IMR-90 (cell line): ENCODE data around the gene FAM234B. TPM values are rescaled to one million over a fixed set of nuclear protein-coding genes. Genes with fewer than 3 reads are reported as not detected.

ENCODE experiments used
- ATAC-seq: fragments of 200-7000 bp; cut with Tn5 transposase; 2 replicates; pipeline ENCODE4 v1.9.1; 2020; ENCODE audit warnings: low read depth, mild to moderate bottlenecking, moderate library complexity
- BruUV-seq: library from RNA; stranded (reverse); fragments of 400-500 nt; replicated peaks from 2 replicates; lab custom pipeline; 2021; lab: Mats Ljungman, UMichigan
- CTCF ChIA-PET: fragments of 300-600 bp; formaldehyde crosslinking; extraction: SDS; loops from one replicate; lab custom pipeline; 2021; ENCODE audit warnings: antibody characterized with exemption; lab: Yijun Ruan, JAX
- POLR2A ChIA-PET: fragments of 300-600 bp; sonication (Branson Sonifier 250); formaldehyde crosslinking; loops from one replicate; lab custom pipeline; 2022; ENCODE audit warnings: antibody characterized with exemption; ENCODE audit not compliant: unreplicated experiment; lab: Charles Lee
- DNase-seq: peaks from one replicate; pipeline ENCODE4 v3.0.0; 2013
- H2AFZ ChIP-seq: replicated peaks from 2 replicates; pipeline ENCODE3; 2013; ENCODE audit warnings: low read length, mild to moderate bottlenecking; ENCODE audit not compliant: poor library complexity
- H2AK5ac ChIP-seq: 2 replicates; pipeline ENCODE4 v1.6.1; 2013; ENCODE audit warnings: low read depth, low read length, inconsistent platforms
- H2AK9ac ChIP-seq: replicated peaks from 2 replicates; pipeline ENCODE3; 2013; ENCODE audit warnings: mild to moderate bottlenecking, low read depth, low read length, moderate library complexity; ENCODE audit not compliant: poor library complexity
- H2BK120ac ChIP-seq: 2 replicates; pipeline ENCODE4 v1.6.1; 2013; ENCODE audit warnings: low read depth, low read length, inconsistent platforms
- H2BK15ac ChIP-seq: 3 replicates; pipeline ENCODE4 v1.6.1; 2013; ENCODE audit warnings: low read depth, low read length, inconsistent platforms
- H2BK20ac ChIP-seq: 2 replicates; pipeline ENCODE4 v1.6.1; 2013; ENCODE audit warnings: low read depth, mild to moderate bottlenecking, inconsistent platforms, low read length, moderate library complexity
- H2BK5ac ChIP-seq: 2 replicates; pipeline ENCODE4 v1.6.1; 2013; ENCODE audit warnings: mild to moderate bottlenecking, low read depth, low read length, inconsistent platforms; ENCODE audit not compliant: poor library complexity, severe bottlenecking
- H3K14ac ChIP-seq: replicated peaks from 2 replicates; pipeline ENCODE4 v1.6.1; 2013; ENCODE audit warnings: low read depth, low read length, inconsistent platforms
- H3K18ac ChIP-seq: 2 replicates; pipeline ENCODE4 v1.6.1; 2013; ENCODE audit warnings: low read depth, low read length, control low read depth
- H3K23ac ChIP-seq: 2 replicates; pipeline ENCODE4 v1.6.1; 2013; ENCODE audit warnings: low read depth, low read length, inconsistent platforms
- H3K27ac ChIP-seq: 2 replicates; pipeline ENCODE4 v1.5.1; 2013; ENCODE audit warnings: mild to moderate bottlenecking, control low read depth, low read length; ENCODE audit not compliant: insufficient read depth
- H3K27me3 ChIP-seq: 2 replicates; pipeline ENCODE4 v1.6.1; 2013; ENCODE audit warnings: low read length; ENCODE audit not compliant: control insufficient read depth, insufficient read depth
- H3K36me3 ChIP-seq: 2 replicates; pipeline ENCODE4 v1.6.1; 2013; ENCODE audit warnings: low read length, mixed read lengths; ENCODE audit not compliant: control insufficient read depth, insufficient read depth
- H3K4ac ChIP-seq: 2 replicates; pipeline ENCODE4 v1.6.1; 2013; ENCODE audit warnings: low read depth, low read length, inconsistent platforms
- H3K4me1 ChIP-seq: 2 replicates; pipeline ENCODE4 v1.6.1; 2013; ENCODE audit warnings: low read length, mixed read lengths; ENCODE audit not compliant: control insufficient read depth, insufficient read depth
- H3K4me2 ChIP-seq: 2 replicates; pipeline ENCODE4 v1.6.1; 2013; ENCODE audit warnings: low read depth, mild to moderate bottlenecking, control low read depth, low read length, moderate library complexity
- H3K4me3 ChIP-seq: 2 replicates; pipeline ENCODE4 v1.5.1; 2013; ENCODE audit warnings: low read depth, mild to moderate bottlenecking, control low read depth, low read length, moderate library complexity; ENCODE audit not compliant: insufficient read depth
- H3K56ac ChIP-seq: 2 replicates; pipeline ENCODE4 v1.6.1; 2013; ENCODE audit warnings: low read length, inconsistent platforms; ENCODE audit not compliant: insufficient read depth; ENCODE audit errors: extremely low read depth
- H3K79me1 ChIP-seq, 2 experiments: 2 replicates each; pipeline ENCODE4 v1.6.1; 2013; ENCODE audit warnings: low read length in 2 of 2, inconsistent platforms in 1 of 2, low read depth in 1 of 2
- H3K9ac ChIP-seq: 2 replicates; pipeline ENCODE4 v1.6.1; 2013; ENCODE audit warnings: low read depth, low read length, control low read depth
- H3K9me1 ChIP-seq: 2 replicates; pipeline ENCODE4 v1.6.1; 2013; ENCODE audit warnings: low read length, inconsistent platforms; ENCODE audit not compliant: insufficient read depth
- H3K9me3 ChIP-seq: 2 replicates; pipeline ENCODE4 v1.6.1; 2013; ENCODE audit warnings: low read length; ENCODE audit not compliant: control insufficient read depth, insufficient read depth
- H4K20me1 ChIP-seq: 2 replicates; pipeline ENCODE4 v1.6.1; 2013; ENCODE audit warnings: low read length, inconsistent platforms; ENCODE audit not compliant: insufficient read depth
- H4K5ac ChIP-seq: 2 replicates; pipeline ENCODE4 v1.6.1; 2013; ENCODE audit warnings: mild to moderate bottlenecking, low read depth, low read length, control low read depth
- H4K8ac ChIP-seq, 2 experiments: 2 replicates each; pipeline ENCODE4 v1.6.1; 2013; ENCODE audit warnings: low read depth in 2 of 2, low read length in 2 of 2, control low read depth in 1 of 2, inconsistent platforms in 1 of 2
- H4K91ac ChIP-seq: 2 replicates; pipeline ENCODE4 v1.6.1; 2013; ENCODE audit warnings: low read depth, low read length, inconsistent platforms; ENCODE audit not compliant: insufficient read depth
- BHLHE40 ChIP-seq: fragments of 150-350 bp; IDR thresholded peaks from 2 replicates; pipeline ENCODE4 v1.6.1; 2016; ENCODE audit warnings: mild to moderate bottlenecking, low read depth, low read length
- CEBPB ChIP-seq: IDR thresholded peaks from 2 replicates; pipeline ENCODE4 v1.6.1; 2012; ENCODE audit warnings: low read depth, low read length, improper control_type of control experiment
- FOS ChIP-seq: fragments of 150-350 bp; IDR thresholded peaks from 2 replicates; pipeline ENCODE4 v1.6.1; 2016; ENCODE audit warnings: low read depth, low read length
- MAFK ChIP-seq: IDR thresholded peaks from 2 replicates; pipeline ENCODE4 v1.6.1; 2012; ENCODE audit warnings: low read depth, low read length, improper control_type of control experiment
- MAZ ChIP-seq: IDR thresholded peaks from 2 replicates; pipeline ENCODE4 v1.6.1; 2012; ENCODE audit warnings: low read depth, mild to moderate bottlenecking, low read length, improper control_type of control experiment, moderate library complexity, borderline replicate concordance
- NFE2L2 ChIP-seq: fragments of 150-350 bp; IDR thresholded peaks from 2 replicates; pipeline ENCODE4 v1.6.1; 2016; ENCODE audit warnings: low read depth, mild to moderate bottlenecking, low read length
- POLR2A ChIP-seq: IDR thresholded peaks from 2 replicates; pipeline ENCODE4 v1.6.1; 2012; ENCODE audit warnings: mild to moderate bottlenecking, low read depth, low read length
- RAD21 ChIP-seq: IDR thresholded peaks from 2 replicates; pipeline ENCODE4 v1.6.1; 2012; ENCODE audit warnings: low read length, improper control_type of control experiment
- RCOR1 ChIP-seq: IDR thresholded peaks from 2 replicates; pipeline ENCODE4 v1.6.1; 2012; ENCODE audit warnings: mild to moderate bottlenecking, low read length, improper control_type of control experiment; ENCODE audit not compliant: insufficient replicate concordance
- RFX5 ChIP-seq: IDR thresholded peaks from 2 replicates; pipeline ENCODE4 v1.8.0; 2012; ENCODE audit warnings: low read depth, mild to moderate bottlenecking, low read length, moderate library complexity
- SMC3 ChIP-seq: fragments of 150-350 bp; IDR thresholded peaks from 2 replicates; pipeline ENCODE4 v1.6.1; 2016; ENCODE audit warnings: low read depth, mild to moderate bottlenecking, antibody characterized with exemption, low read length, moderate library complexity
- WGBS, 2 experiments: methylation state at CpG; one replicate each; pipeline versions ENCODE4 v1.1.5 to v1.1.7; 2013; ENCODE audit warnings: missing lambda C conversion rate in 2 of 2; ENCODE audit not compliant: insufficient read length in 1 of 2; ENCODE audit errors: extremely low coverage in 2 of 2; 5-methylcytosine and 5-hydroxymethylcytosine counted together
- dilution Hi-C: fragments of 300-500 bp; cut with HindIII; formaldehyde crosslinking; loops from one replicate; pipeline ENCODE4 v1.14.3; 2018; ENCODE audit warnings: low sequenced_read_pairs; ENCODE audit not compliant: unreplicated experiment
- in situ Hi-C: fragments of 300-500 bp; cut with MboI; formaldehyde crosslinking; loops from 3 replicates; pipeline ENCODE4 v1.14.3; 2019; ENCODE audit warnings: low sequenced_read_pairs, inconsistent platforms, mixed read lengths
- intact Hi-C: fragments of 100-400 bp; cut with micrococcal nuclease; formaldehyde crosslinking; loops from 2 replicates; pipeline ENCODE4 v1.10.0; 2022
- polyA plus RNA-seq, 3 experiments: library from polyadenylated mRNA; depleted of rRNA; stranded (reverse); fragments of >200 nt; gene quantifications; 2 replicates each; pipeline ENCODE4 v1.2.3, GENCODE V29; 2012; ENCODE audit warnings: low replicate concordance in 1 of 3
- total RNA-seq: library from RNA; depleted of rRNA; stranded (reverse); fragments of >200 nt; gene quantifications from 2 replicates; pipeline ENCODE4 v1.2.3, GENCODE V29; 2012
- TF ChIP-seq, protein P1 (sequence below): conservative IDR thresholded peaks from 2 replicates; pipeline ENCODE4 v1.5.1; 2012; ENCODE audit warnings: mild to moderate bottlenecking, low read depth, low read length, improper control_type of control experiment
- TF ChIP-seq, protein P2 (sequence below): fragments of 150-350 bp; IDR thresholded peaks from 2 replicates; pipeline ENCODE4 v1.6.1; 2017; ENCODE audit warnings: mild to moderate bottlenecking, antibody characterized with exemption, low read length, low read depth
- TF ChIP-seq, protein P3 (sequence below): fragments of 150-350 bp; IDR thresholded peaks from 2 replicates; pipeline ENCODE4 v1.6.1; 2016; ENCODE audit warnings: low read depth, mild to moderate bottlenecking, low read length, moderate library complexity, borderline replicate concordance

FAM234B gene
- total and polyA plus RNA-seq, 2 of the 4 experiments (the other 2 are of a cell fraction), result 3.6 to 8.6 TPM

DNA sequence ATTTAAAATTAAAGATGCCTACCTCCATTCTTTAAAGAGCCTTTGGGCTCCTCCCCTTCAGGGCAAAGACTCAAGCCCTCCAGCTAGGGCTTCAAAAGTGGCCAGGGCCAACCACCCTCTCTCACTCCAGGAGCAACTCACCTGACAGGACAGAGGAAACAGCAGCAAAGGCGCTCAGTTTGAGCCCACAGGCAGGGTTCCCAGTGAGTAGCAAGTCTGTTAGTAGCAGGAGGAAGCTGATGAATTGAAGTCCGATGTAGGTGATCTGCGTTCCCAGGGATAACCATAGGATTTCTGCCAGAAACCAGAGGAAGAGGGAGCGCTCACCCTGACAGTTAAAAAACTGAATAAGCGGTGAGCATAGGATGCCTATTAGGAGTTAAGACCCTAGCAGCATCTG, 43.6 kb downstream of the FAM234B start:
- Histone ChIP-seq H4K5ac (no peak overlapping the region), H2AFZ (no peak overlapping the region), H3K18ac (no peak overlapping the region), H2BK15ac (no peak overlapping the region), H3K4me1 (peaks cover 3% of the 10 kb centered on the region), H2BK20ac (no peak overlapping the region), H3K4ac (no peak overlapping the region), H3K9ac (no peak overlapping the region), H2BK120ac (no peak overlapping the region), H2BK5ac (no peak overlapping the region), H3K4me3 (no peak overlapping the region), H3K23ac (no peak overlapping the region), H4K8ac (no peak overlapping the region), H3K36me3 (peaks cover 3% of the 10 kb centered on the region; the same call in 1 of the 2 replicates), H3K27me3 (no peaks in the 10 kb centered on the region), H3K27ac (no peak overlapping the region), H3K9me3 (no peaks in the 10 kb centered on the region), H3K79me1 (peaks cover 0 to 4% of the 10 kb centered on the region in 2 experiments; a peak in 1 of 4 replicates), H2AK9ac (no peak overlapping the region), H4K20me1 (no peaks in the 10 kb centered on the region), H3K14ac (no peak overlapping the region), H3K9me1 (peaks cover 4% of the 10 kb centered on the region; the same call in 1 of the 2 replicates), H2AK5ac (no peak overlapping the region), H4K91ac (no peak overlapping the region), H3K4me2 (no peak overlapping the region), H3K56ac (no peak overlapping the region)
- intact Hi-C loops (no loop called here), dilution Hi-C loops (no loop called here), in situ Hi-C loops (no loop called here)
- POLR2A ChIA-PET, result no interaction called here
- WGBS, 2 experiments, result 33% methylated on average over 2 of the region's 5 CpGs; no CpG with 5 or more reads in 1 of the 2 experiments
- ATAC-seq (no peak), DNase-seq (no peak)
- CTCF ChIA-PET, result no interaction called here
- BruUV-seq, result no TSS peak
- TF ChIP-seq SMC3 (no peak), MAFK (no peak), CEBPB (no peak), POLR2A (no peak), MAZ (no peak), NFE2L2 (no peak), FOS (no peak), RFX5 (no peak), RCOR1 (no peak), RAD21 (no peak), BHLHE40 (no peak)
- TF ChIP-seq, protein P1, sequence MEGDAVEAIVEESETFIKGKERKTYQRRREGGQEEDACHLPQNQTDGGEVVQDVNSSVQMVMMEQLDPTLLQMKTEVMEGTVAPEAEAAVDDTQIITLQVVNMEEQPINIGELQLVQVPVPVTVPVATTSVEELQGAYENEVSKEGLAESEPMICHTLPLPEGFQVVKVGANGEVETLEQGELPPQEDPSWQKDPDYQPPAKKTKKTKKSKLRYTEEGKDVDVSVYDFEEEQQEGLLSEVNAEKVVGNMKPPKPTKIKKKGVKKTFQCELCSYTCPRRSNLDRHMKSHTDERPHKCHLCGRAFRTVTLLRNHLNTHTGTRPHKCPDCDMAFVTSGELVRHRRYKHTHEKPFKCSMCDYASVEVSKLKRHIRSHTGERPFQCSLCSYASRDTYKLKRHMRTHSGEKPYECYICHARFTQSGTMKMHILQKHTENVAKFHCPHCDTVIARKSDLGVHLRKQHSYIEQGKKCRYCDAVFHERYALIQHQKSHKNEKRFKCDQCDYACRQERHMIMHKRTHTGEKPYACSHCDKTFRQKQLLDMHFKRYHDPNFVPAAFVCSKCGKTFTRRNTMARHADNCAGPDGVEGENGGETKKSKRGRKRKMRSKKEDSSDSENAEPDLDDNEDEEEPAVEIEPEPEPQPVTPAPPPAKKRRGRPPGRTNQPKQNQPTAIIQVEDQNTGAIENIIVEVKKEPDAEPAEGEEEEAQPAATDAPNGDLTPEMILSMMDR, result no peak
- TF ChIP-seq, protein P2, sequence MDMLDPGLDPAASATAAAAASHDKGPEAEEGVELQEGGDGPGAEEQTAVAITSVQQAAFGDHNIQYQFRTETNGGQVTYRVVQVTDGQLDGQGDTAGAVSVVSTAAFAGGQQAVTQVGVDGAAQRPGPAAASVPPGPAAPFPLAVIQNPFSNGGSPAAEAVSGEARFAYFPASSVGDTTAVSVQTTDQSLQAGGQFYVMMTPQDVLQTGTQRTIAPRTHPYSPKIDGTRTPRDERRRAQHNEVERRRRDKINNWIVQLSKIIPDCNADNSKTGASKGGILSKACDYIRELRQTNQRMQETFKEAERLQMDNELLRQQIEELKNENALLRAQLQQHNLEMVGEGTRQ, result no peak
- TF ChIP-seq, protein P3, sequence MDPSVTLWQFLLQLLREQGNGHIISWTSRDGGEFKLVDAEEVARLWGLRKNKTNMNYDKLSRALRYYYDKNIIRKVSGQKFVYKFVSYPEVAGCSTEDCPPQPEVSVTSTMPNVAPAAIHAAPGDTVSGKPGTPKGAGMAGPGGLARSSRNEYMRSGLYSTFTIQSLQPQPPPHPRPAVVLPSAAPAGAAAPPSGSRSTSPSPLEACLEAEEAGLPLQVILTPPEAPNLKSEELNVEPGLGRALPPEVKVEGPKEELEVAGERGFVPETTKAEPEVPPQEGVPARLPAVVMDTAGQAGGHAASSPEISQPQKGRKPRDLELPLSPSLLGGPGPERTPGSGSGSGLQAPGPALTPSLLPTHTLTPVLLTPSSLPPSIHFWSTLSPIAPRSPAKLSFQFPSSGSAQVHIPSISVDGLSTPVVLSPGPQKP, result no peak
